Activated T-cell treated with anti-CD3 and anti-CD28 coated beads, Interleukin-2, amount 50 U/mL, for 72 hours (primary cell): ENCODE results near the gene CSNK1E. TPM values are rescaled to one million over a fixed set of nuclear protein-coding genes. Genes with fewer than 3 reads are reported as not detected.

Source experiments
- ATAC-seq, 2 donors: fragments of 150-1000 bp; cut with Tn5 transposase; replicated peaks in 1 of 2; 2 replicates each; pipeline ENCODE4 v1.10.0; 2021; ENCODE audit warnings: moderate library complexity in 2 of 2, mild to moderate bottlenecking in 1 of 2
- DNase-seq, 2 donors: peaks; one replicate each; pipeline ENCODE4 v3.0.0; 2021 to 2022; ENCODE audit warnings: mixed read lengths in 1 of 2
- H3K27ac Mint-ChIP-seq: one replicate; pipeline ENCODE4 v1.8.0; 2022; ENCODE audit warnings: mild to moderate bottlenecking, moderate library complexity, mixed read lengths
- H3K27me3 Mint-ChIP-seq: one replicate; pipeline ENCODE4 v1.8.0; 2022; ENCODE audit warnings: low read depth, mixed read lengths
- H3K36me3 Mint-ChIP-seq, 2 donors: one replicate each; pipeline ENCODE4 v1.8.0; 2022; ENCODE audit warnings: mixed read lengths in 2 of 2, mild to moderate bottlenecking in 1 of 2; ENCODE audit not compliant: insufficient read depth in 2 of 2
- H3K4me1 Mint-ChIP-seq: one replicate; pipeline ENCODE4 v1.8.0; 2022; ENCODE audit warnings: low read depth, mixed read lengths
- H3K4me3 Mint-ChIP-seq, 2 donors: one replicate each; pipeline ENCODE4 v1.8.0; 2022; ENCODE audit warnings: mild to moderate bottlenecking in 2 of 2, mixed read lengths in 2 of 2, moderate library complexity in 2 of 2
- H3K9me3 Mint-ChIP-seq, 2 donors: one replicate each; pipeline ENCODE4 v1.8.0; 2022; ENCODE audit warnings: mixed read lengths in 2 of 2
- total RNA-seq, 2 donors: library from RNA; stranded (reverse); gene quantifications; one replicate each; pipeline ENCODE4 v1.2.3, GENCODE V29; 2022

Gene CSNK1E
- total RNA-seq, 2 donors from 2014 or later: 106 to 107 TPM

GRCh38 chr22:38272373-38273134 lies 44.7 kb downstream of the CSNK1E start, which contains the start of gene TMEM184B:
Gene TMEM184B (minus strand): TSS chr22:38273010. CDS start chr22:38247961, 25,049 bp downstream.
- peak within 1 kb of the TSS; percentile 87 to 91 for H3K4me3 Mint-ChIP-seq
- peaks cover 45% of the 10 kb centered on the region for H3K4me1 Mint-ChIP-seq
- ATAC-seq (peak; percentile 97 to 98), DNase-seq (peak; percentile 84 to 91)
- no peaks in the 10 kb centered on the region for H3K27me3 Mint-ChIP-seq
- H3K36me3 Mint-ChIP-seq: peaks cover 0 to 2% of the 10 kb centered on the region in 2 donors
- H3K27ac Mint-ChIP-seq: peak within 1 kb of the TSS; percentile 90
- H3K9me3 Mint-ChIP-seq: no peaks in the 10 kb centered on the region

- no peaks in the 10 kb centered on the region for H3K9me3 Mint-ChIP-seq
- peak overlapping the region; percentile 77 to 83 for H3K4me3 Mint-ChIP-seq
- ATAC-seq (peak in 1 of 2 donors; percentile 7), DNase-seq (peak in 1 of 2 donors; percentile 14)
- peaks cover 51% of the 10 kb centered on the region for H3K4me1 Mint-ChIP-seq
- H3K27me3 Mint-ChIP-seq: no peaks in the 10 kb centered on the region
- H3K27ac Mint-ChIP-seq: no peak overlapping the region
- peaks cover 0 to 2% of the 10 kb centered on the region in 2 donors for H3K36me3 Mint-ChIP-seq
These were observed 45.3 kb downstream of the CSNK1E start for GRCh38 chr22:38271927-38272372.

DNA sequence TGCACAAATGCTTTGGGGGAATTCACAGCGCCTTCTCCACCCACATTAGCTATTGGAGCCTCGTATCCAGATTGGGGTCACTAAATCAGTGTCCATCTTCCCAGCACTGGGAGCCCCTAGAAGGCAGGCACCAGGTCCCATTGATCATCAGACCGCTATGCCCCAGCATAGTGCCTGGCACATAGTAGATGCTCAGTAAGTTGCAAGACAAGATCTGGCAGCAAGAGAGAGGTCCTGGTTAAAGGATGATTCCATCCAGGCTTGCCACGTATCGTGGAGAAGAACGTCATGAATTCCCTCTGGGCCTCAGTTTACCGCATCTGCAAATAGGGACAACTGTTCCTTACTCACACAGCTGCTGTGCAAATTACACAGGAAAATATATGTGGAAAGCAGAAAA lies 46.1 kb downstream of the CSNK1E start:
- Mint-ChIP-seq H3K9me3 (no peaks in the 10 kb centered on the region), H3K36me3 (peaks cover 0 to 2% of the 10 kb centered on the region in 2 donors), H3K27me3 (no peaks in the 10 kb centered on the region), H3K4me1 (peaks cover 59% of the 10 kb centered on the region), H3K4me3 (peak overlapping the region; percentile 6 to 83), H3K27ac (no peak overlapping the region)
- DNase-seq (no peak), ATAC-seq (no peak)

GRCh38 chr22:38270091-38270992 lies 46.9 kb downstream of the CSNK1E start:
- no peak overlapping the region for H3K27ac Mint-ChIP-seq
- no peak for DNase-seq
- H3K4me1 Mint-ChIP-seq: peaks cover 65% of the 10 kb centered on the region
- ATAC-seq: no peak
- no peaks in the 10 kb centered on the region for H3K9me3 Mint-ChIP-seq
- no peaks in the 10 kb centered on the region for H3K27me3 Mint-ChIP-seq
- peaks cover 0 to 2% of the 10 kb centered on the region in 2 donors for H3K36me3 Mint-ChIP-seq
- peak overlapping the region; percentile 5 to 83 for H3K4me3 Mint-ChIP-seq

DNA sequence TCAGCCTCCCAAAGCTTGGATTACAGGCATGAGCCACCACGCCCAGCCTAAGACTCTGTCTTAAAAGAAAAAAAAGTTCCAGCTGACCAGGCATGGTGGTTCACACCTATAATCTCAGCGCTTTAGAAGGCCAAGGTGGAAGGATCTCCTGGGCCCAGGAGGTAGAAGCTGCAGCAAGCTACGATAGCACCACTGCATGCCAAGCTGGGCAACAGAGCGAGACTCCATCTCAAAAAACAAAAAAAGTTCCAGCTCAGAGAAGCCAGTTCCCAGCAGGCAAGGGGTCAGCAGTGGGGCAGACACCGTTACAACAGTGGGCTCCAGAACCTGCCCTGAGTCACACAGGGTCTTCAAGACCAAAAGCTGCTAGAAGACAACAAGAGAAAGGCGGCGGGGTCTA lies 47.8 kb downstream of the CSNK1E start:
- H3K27me3 Mint-ChIP-seq: no peaks in the 10 kb centered on the region
- peaks cover 0 to 2% of the 10 kb centered on the region in 2 donors for H3K36me3 Mint-ChIP-seq
- H3K4me1 Mint-ChIP-seq: peaks cover 71% of the 10 kb centered on the region

GRCh38 chr22:38267086-38267485 lies 50.1 kb downstream of the CSNK1E start:
- Mint-ChIP-seq H3K4me3 (peak overlapping the region; percentile 49 to 58), H3K9me3 (no peaks in the 10 kb centered on the region), H3K27me3 (no peaks in the 10 kb centered on the region), H3K36me3 (no peaks in the 10 kb centered on the region), H3K4me1 (peaks cover 73% of the 10 kb centered on the region), H3K27ac (peak overlapping the region; percentile 89)
- DNase-seq (peak; percentile 35 to 58), ATAC-seq (peak; percentile 60 to 78)

More for the DNA sequence above, 47.8 kb downstream of the CSNK1E start:
- no peaks in the 10 kb centered on the region for H3K9me3 Mint-ChIP-seq
- ATAC-seq (no peak), DNase-seq (no peak)
- no peak overlapping the region for H3K4me3 Mint-ChIP-seq
- H3K27ac Mint-ChIP-seq: no peak overlapping the region

DNA sequence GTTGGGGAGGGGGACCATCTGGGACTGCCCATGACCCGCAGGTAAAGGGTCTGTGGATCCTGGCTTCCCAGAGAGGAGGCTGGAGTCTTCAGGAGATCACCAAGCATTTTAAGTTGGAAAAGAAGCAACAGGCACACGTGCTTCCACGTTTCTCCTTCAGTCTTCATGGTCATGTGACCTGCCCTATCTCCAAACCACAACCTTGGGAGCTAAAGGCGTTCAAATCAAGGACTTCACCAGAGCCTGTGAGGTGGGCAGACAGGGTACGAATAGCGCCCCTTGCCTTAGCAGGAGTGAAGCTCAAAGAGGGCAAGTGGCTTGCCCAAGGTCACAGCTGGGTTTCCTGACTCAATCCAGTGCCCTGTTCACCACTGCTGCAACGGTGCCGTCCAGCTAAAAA lies 51.1 kb downstream of the CSNK1E start:
- DNase-seq: no peak
- Mint-ChIP-seq H3K9me3 (no peaks in the 10 kb centered on the region), H3K4me1 (peaks cover 69% of the 10 kb centered on the region), H3K27ac (peak overlapping the region; percentile 58), H3K36me3 (no peaks in the 10 kb centered on the region), H3K4me3 (no peak overlapping the region), H3K27me3 (no peaks in the 10 kb centered on the region)
- ATAC-seq: no peak

- Mint-ChIP-seq H3K4me1 (peaks cover 61% of the 10 kb centered on the region), H3K36me3 (no peaks in the 10 kb centered on the region), H3K9me3 (no peaks in the 10 kb centered on the region), H3K4me3 (no peak overlapping the region), H3K27me3 (no peaks in the 10 kb centered on the region), H3K27ac (no peak overlapping the region)
- DNase-seq: no peak
- ATAC-seq: no peak
These were observed 52.9 kb downstream of the CSNK1E start for GRCh38 chr22:38264322-38264843.

GRCh38 chr22:38262051-38262795 lies 55.0 kb downstream of the CSNK1E start:
- no peaks in the 10 kb centered on the region for H3K36me3 Mint-ChIP-seq
- H3K27ac Mint-ChIP-seq: peak overlapping the region; percentile 55

DNA sequence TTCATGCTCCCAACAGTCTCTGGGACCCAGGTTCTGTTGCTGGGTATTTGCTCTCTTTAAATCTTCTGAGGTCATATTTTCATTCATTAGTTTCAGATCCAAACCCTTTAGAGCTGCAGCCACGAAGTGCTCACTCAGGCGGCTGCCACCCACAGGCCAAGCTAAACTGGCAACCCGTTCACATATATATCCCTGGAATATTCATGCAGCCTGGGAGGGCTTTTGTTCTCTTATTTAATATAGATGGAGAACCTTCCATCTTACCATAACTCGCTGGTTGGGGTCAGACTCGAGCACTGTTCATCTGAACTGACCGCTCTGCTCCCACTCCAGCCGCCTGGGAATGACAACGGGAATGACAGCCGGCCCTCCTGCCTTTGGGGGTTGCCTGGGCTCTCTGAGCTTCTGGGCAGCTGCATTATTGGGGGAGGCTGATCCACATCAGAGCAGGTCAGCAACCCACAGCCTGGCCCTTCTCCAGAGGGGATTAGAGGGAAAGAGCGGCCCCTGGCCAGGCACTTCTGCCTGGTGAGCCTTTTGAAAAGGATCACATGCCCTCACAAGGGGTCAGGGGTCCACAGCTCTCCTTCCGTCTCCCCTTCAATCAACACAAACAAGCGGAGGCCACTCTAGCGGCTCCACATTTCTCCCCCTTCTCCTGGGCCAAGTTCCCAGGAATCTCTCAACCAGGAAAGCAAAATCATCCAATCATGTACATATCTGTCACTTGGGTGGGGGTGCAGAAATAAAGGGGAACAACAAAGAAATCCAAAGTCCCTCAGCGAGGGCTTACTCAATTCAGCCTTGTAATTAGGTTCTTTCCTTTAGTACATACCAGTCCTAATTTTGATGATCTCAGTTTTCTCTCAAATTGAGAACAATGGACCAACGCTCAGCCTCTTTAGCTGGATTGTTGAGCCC lies 56.2 kb downstream of the CSNK1E start:
- H3K36me3 Mint-ChIP-seq: no peaks in the 10 kb centered on the region
- no peaks in the 10 kb centered on the region for H3K9me3 Mint-ChIP-seq
- H3K4me1 Mint-ChIP-seq: peaks cover 32% of the 10 kb centered on the region
- H3K27me3 Mint-ChIP-seq: no peaks in the 10 kb centered on the region
- DNase-seq (no peak), ATAC-seq (no peak)
- peak overlapping the region in 1 of 2 donors; percentile 29 for H3K4me3 Mint-ChIP-seq
- H3K27ac Mint-ChIP-seq: peak overlapping the region; percentile 3

More at GRCh38 chr22:38262051-38262795, 55.0 kb downstream of the CSNK1E start:
- Mint-ChIP-seq H3K27me3 (no peaks in the 10 kb centered on the region), H3K4me3 (peak overlapping the region; percentile 4 to 25), H3K9me3 (no peaks in the 10 kb centered on the region), H3K4me1 (peaks cover 44% of the 10 kb centered on the region)
- peak; percentile 69 to 71 for ATAC-seq
- peak; percentile 59 to 66 for DNase-seq

DNA sequence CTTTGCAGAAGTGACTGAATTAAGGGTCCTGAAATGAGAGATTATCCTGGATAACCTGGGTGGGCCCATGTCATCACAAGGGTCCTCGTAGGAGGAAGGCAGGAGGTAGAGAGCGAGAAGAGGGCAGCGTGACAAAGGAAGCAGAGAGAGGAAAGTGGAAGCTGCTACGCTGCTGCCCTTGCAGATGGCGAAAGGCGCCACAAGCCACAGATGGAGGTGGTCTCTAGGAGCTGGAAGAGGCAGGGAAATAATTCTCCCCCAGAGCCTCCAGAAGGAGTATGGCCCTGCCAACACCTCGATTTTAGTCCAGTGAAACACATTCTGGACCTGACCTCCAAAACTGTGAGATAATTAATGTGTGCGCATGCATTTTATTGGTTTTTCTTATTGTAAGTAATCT lies 57.9 kb downstream of the CSNK1E start:
- no peaks in the 10 kb centered on the region for H3K27me3 Mint-ChIP-seq
- no peak for ATAC-seq
- peaks cover 26% of the 10 kb centered on the region for H3K4me1 Mint-ChIP-seq
- H3K9me3 Mint-ChIP-seq: no peaks in the 10 kb centered on the region
- no peak overlapping the region for H3K27ac Mint-ChIP-seq
- no peak overlapping the region for H3K4me3 Mint-ChIP-seq
- H3K36me3 Mint-ChIP-seq: no peaks in the 10 kb centered on the region
- DNase-seq: no peak
